Measurements from ENCODE around the gene CAMK2G. TPM values are rescaled to one million over a fixed set of nuclear protein-coding genes. Genes with fewer than 3 reads are reported as not detected.
A peak's percentile ranks its signal among the peaks of the same experiment; 100 is the strongest.

The CAMK2G gene
- total and polyA plus RNA-seq, 2 experiments from 2014 or later: 24.3 to 25.7 TPM

- no peak for TF ChIP-seq EZH2phosphoT487 (IDR thresholded peaks at IDR 0.05; ENCODE audit: insufficient read depth, low read depth)
- no peak for TF ChIP-seq EZH2 (IDR thresholded peaks at IDR 0.05; ENCODE audit: insufficient read depth, poor library complexity, severe bottlenecking)
- Histone ChIP-seq H3K9me3 (ENCODE audit: low read depth) (no peaks in the 10 kb centered on the region), H3F3A (ENCODE audit: insufficient read depth) (peaks cover 2% of the 10 kb centered on the region; the same call in 1 of the 2 replicates), H3K27me3 (replicated peaks; ENCODE audit: insufficient read depth) (no peaks in the 10 kb centered on the region), H3K9ac (no peak overlapping the region), H3K36me3 (ENCODE audit: low read depth) (no peaks in the 10 kb centered on the region), H4K20me1 (ENCODE audit: insufficient read depth) (no peaks in the 10 kb centered on the region), H3K4me1 (ENCODE audit: insufficient read depth) (peaks cover 6% of the 10 kb centered on the region), H2AFZ (no peak overlapping the region), H3K4me3 (no peak overlapping the region), H3K4me2 (ENCODE audit: unreplicated experiment) (no peak overlapping the region), H3K27ac (no peak overlapping the region), H3K79me2 (ENCODE audit: insufficient read depth) (no peaks in the 10 kb centered on the region), H3K9me2 (ENCODE audit: insufficient read depth) (no peaks in the 10 kb centered on the region)
- peak; percentile 54 for DNase-seq
- in situ Hi-C loops (cut with MboI): loop anchor here (5.0 to 25.0 kb wide), 2 partner anchors 56 to 206 kb away; no protein-coding TSS in a partner anchor
- WGBS, 2 experiments (ENCODE audit: low coverage in 1 of 2, low lambda C conversion rate in 2 of 2, missing lambda C conversion rate in 2 of 2): 93 to 94% methylated on average over 3 of the region's 3 CpGs
These were observed 7.0 kb upstream of the CAMK2G start for GRCh38 chr10:73881221-73881919.

DNA sequence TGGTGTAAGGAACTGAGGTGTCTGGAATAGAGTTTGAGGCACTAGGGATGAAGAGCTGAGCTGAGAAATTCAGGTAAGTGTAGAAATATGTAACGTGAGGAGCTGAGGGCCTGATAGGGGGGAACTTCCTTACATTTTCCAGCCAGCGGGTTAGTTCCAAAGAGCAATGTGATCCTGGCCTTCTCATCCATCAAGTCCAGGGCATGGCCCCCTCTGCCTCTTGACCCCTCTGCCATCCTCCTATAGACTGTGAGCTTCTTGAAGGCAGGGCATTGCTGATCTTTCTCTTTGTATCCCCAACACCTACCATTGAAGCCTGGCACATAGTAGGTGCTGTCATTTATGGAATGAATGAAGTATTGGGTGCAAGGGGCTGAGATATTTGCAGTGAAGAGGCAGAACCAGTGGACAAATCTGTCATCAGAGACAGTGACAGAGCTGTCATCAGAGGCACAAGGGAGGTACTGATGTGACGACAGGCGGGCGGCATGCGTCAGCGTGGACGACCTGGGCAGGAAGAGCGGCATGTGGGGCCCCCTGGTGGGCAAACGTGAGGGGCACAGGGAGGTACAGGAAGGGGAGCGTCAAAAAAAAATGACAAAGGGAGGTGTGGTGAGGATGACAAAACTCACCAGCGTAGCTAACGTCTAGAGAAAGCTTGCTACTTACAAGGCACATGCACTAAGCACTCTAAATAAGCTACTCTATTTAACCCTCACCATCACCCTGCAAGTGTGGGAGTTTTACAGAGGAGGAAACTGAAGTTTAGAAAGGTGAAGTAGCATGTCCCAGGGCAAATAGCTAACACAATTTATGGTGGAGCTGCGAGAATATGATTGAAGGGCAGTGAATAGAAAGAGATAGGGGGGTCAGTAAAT is 5.2 kb upstream of the CAMK2G start:
- Histone ChIP-seq H3K9me3 (ENCODE audit: low read depth) (no peaks in the 10 kb centered on the region), H3K9me2 (ENCODE audit: insufficient read depth) (no peaks in the 10 kb centered on the region), H3K27me3 (replicated peaks; ENCODE audit: insufficient read depth) (no peaks in the 10 kb centered on the region), H3K27ac (no peak overlapping the region), H3K9ac (0 out of 2 replicates have a peak overlapping the region, but pooled peaks have one; percentile 11), H3K79me2 (ENCODE audit: insufficient read depth) (no peaks in the 10 kb centered on the region), H3K4me2 (ENCODE audit: unreplicated experiment) (no peak overlapping the region), H3K4me1 (ENCODE audit: insufficient read depth) (0 out of 2 replicates have a peak, but pooled peaks cover 3% of the 10 kb centered on the region), H3F3A (ENCODE audit: insufficient read depth) (no peaks in the 10 kb centered on the region; the same call in 1 of the 2 replicates), H3K4me3 (no peak overlapping the region), H3K36me3 (ENCODE audit: low read depth) (no peaks in the 10 kb centered on the region), H2AFZ (peak overlapping the region; percentile 65), H4K20me1 (ENCODE audit: insufficient read depth) (no peaks in the 10 kb centered on the region)
- no peak for TF ChIP-seq EZH2phosphoT487 (IDR thresholded peaks at IDR 0.05; ENCODE audit: insufficient read depth, low read depth)
- no peak for TF ChIP-seq EZH2 (IDR thresholded peaks at IDR 0.05; ENCODE audit: insufficient read depth, poor library complexity, severe bottlenecking)
- in situ Hi-C loops (cut with MboI): loop anchor here (5.0 to 25.0 kb wide), 2 partner anchors 58 to 208 kb away; no protein-coding TSS in a partner anchor
- WGBS, 2 experiments (ENCODE audit: low coverage in 1 of 2, low lambda C conversion rate in 2 of 2, missing lambda C conversion rate in 2 of 2): 15 to 17% methylated on average over 13 to 14 of the region's 14 CpGs
- peak; percentile 91 for DNase-seq

- Histone ChIP-seq H3K36me3 (ENCODE audit: low read depth) (no peaks in the 10 kb centered on the region), H3K9me3 (ENCODE audit: low read depth) (no peaks in the 10 kb centered on the region), H3K27me3 (replicated peaks; ENCODE audit: insufficient read depth) (no peaks in the 10 kb centered on the region), H2AFZ (no peak overlapping the region), H3K4me1 (ENCODE audit: insufficient read depth) (0 out of 2 replicates have a peak, but pooled peaks cover 3% of the 10 kb centered on the region), H3K4me2 (ENCODE audit: unreplicated experiment) (no peak overlapping the region), H3K9me2 (ENCODE audit: insufficient read depth) (no peaks in the 10 kb centered on the region), H3K27ac (no peak overlapping the region), H3F3A (ENCODE audit: insufficient read depth) (no peaks in the 10 kb centered on the region; the same call in 1 of the 2 replicates), H3K4me3 (no peak overlapping the region), H3K9ac (no peak overlapping the region), H3K79me2 (ENCODE audit: insufficient read depth) (no peaks in the 10 kb centered on the region), H4K20me1 (ENCODE audit: insufficient read depth) (no peaks in the 10 kb centered on the region)
- in situ Hi-C loops (cut with MboI): loop anchor here (25.0 kb wide), 1 partner anchor 209 kb away; no protein-coding TSS in a partner anchor
- TF ChIP-seq EZH2phosphoT487 (IDR thresholded peaks at IDR 0.05; ENCODE audit: insufficient read depth, low read depth) (no peak), EZH2 (IDR thresholded peaks at IDR 0.05; ENCODE audit: insufficient read depth, poor library complexity, severe bottlenecking) (no peak)
- 41 to 85% methylated on average over 1 of the region's 1 CpG for WGBS, 2 experiments (ENCODE audit: low coverage in 1 of 2, low lambda C conversion rate in 2 of 2, missing lambda C conversion rate in 2 of 2)
- no peak for DNase-seq
These were observed 4.0 kb upstream of the CAMK2G start for GRCh38 chr10:73878365-73878764.

GRCh38 chr10:73877533-73878160 is 3.3 kb upstream of the CAMK2G start:
- no peaks in the 10 kb centered on the region for H3K9me2 ChIP-seq (ENCODE audit: insufficient read depth)
- no peaks in the 10 kb centered on the region for H3K79me2 ChIP-seq (ENCODE audit: insufficient read depth)
- H3K27ac ChIP-seq: no peak overlapping the region
- H2AFZ ChIP-seq: no peak overlapping the region
- in situ Hi-C loops (cut with MboI): loop anchor here (25.0 kb wide), 1 partner anchor 210 kb away; no protein-coding TSS in a partner anchor
- H3K4me2 ChIP-seq (ENCODE audit: unreplicated experiment): no peak overlapping the region
- no peaks in the 10 kb centered on the region for H3K9me3 ChIP-seq (ENCODE audit: low read depth)
- TF ChIP-seq EZH2phosphoT487 (IDR thresholded peaks at IDR 0.05; ENCODE audit: insufficient read depth, low read depth) (no peak), EZH2 (IDR thresholded peaks at IDR 0.05; ENCODE audit: insufficient read depth, poor library complexity, severe bottlenecking) (no peak)
- no peak for DNase-seq
- H3K36me3 ChIP-seq (ENCODE audit: low read depth): no peaks in the 10 kb centered on the region
- peaks cover 10% of the 10 kb centered on the region; the same call in 1 of the 2 replicates for H3K4me1 ChIP-seq (ENCODE audit: insufficient read depth)
- H3K9ac ChIP-seq: no peak overlapping the region
- H3K27me3 ChIP-seq (replicated peaks; ENCODE audit: insufficient read depth): no peaks in the 10 kb centered on the region
- H3K4me3 ChIP-seq: no peak overlapping the region
- H3F3A ChIP-seq (ENCODE audit: insufficient read depth): no peaks in the 10 kb centered on the region; the same call in 1 of the 2 replicates
- WGBS, 2 experiments (ENCODE audit: low coverage in 1 of 2, low lambda C conversion rate in 2 of 2, missing lambda C conversion rate in 2 of 2): 90 to 94% methylated on average over 9 of the region's 9 CpGs
- H4K20me1 ChIP-seq (ENCODE audit: insufficient read depth): no peaks in the 10 kb centered on the region
